A549 (cell line): ENCODE results near the gene STARD9. TPM values are rescaled to one million over a fixed set of nuclear protein-coding genes. Genes with fewer than 3 reads are reported as not detected.

Experiments used
- ATAC-seq, 2 experiments: fragments of 200-7000 bp in 1 of 2; fragments of >200 bp in 1 of 2; cut with Nextera tagmentation in 1 of 2; cut with Tn5 transposase in 1 of 2; 3 replicates each; pipeline versions ENCODE4 v1.8.0 to v1.9.1; 2018 to 2020; ENCODE audit warnings: mild to moderate bottlenecking in 1 of 2, moderate library complexity in 1 of 2
- CTCF ChIA-PET: fragments of 300-600 bp; sonication (Branson Sonifier 250); formaldehyde crosslinking; extraction: SDS; loops from one replicate; lab custom pipeline; 2021; ENCODE audit warnings: antibody characterized with exemption, inconsistent platforms; lab: Yijun Ruan, JAX
- POLR2A ChIA-PET: fragments of 350-600 bp; formaldehyde crosslinking; extraction: SDS; loops from one replicate; lab custom pipeline; 2021; ENCODE audit warnings: antibody characterized with exemption, inconsistent platforms; lab: Yijun Ruan, JAX
- DNase-seq, 2 experiments: peaks; one replicate each; pipeline versions ENCODE4 v3.0.0 to v3.0.0-alpha.2; 2011 to 2016; ENCODE audit warnings: low read depth in 1 of 2, low spot score in 1 of 2
- FAIRE-seq: peaks from 2 replicates; lab custom pipeline; 2011; peaks lifted over from hg19 to GRCh38; lab: Jason Lieb, UNC
- H3K27ac ChIP-seq, 2 experiments: fragments of >200 bp; sonication (Bioruptor Twin); formaldehyde crosslinking; 3 replicates each; pipeline ENCODE4 v1.5.1; 2016 to 2017
- H3K4me1 ChIP-seq: fragments of >200 bp; sonication (Bioruptor Twin); formaldehyde crosslinking; 3 replicates; pipeline ENCODE4 v1.6.1; 2016
- H3K4me2 ChIP-seq: fragments of >200 bp; sonication (Bioruptor Twin); formaldehyde crosslinking; 3 replicates; pipeline ENCODE4 v1.6.1; 2016
- H3K4me3 ChIP-seq: fragments of >200 bp; sonication (Bioruptor Twin); formaldehyde crosslinking; 3 replicates; pipeline ENCODE4 v1.5.1; 2016
- H3K9me3 ChIP-seq: fragments of >200 bp; sonication (Bioruptor Twin); formaldehyde crosslinking; 3 replicates; pipeline ENCODE4 v1.6.1; 2016
- ATOH8 ChIP-seq: fragments of 250-450 bp; sonication (Bioruptor Pico); IDR thresholded peaks from 2 replicates; pipeline ENCODE4 v1.5.0; 2020; ENCODE audit warnings: low read depth, mild to moderate bottlenecking, moderate library complexity
- CBX8 ChIP-seq: fragments of 200-600 bp; sonication (generic); IDR thresholded peaks from 2 replicates; pipeline ENCODE4 v1.6.1; 2016
- CEBPB ChIP-seq, 2 experiments: fragments of >200 bp in 1 of 2; sonication (Bioruptor Twin) in 1 of 2; formaldehyde crosslinking in 1 of 2; IDR thresholded peaks; 2 replicates each; pipeline ENCODE4 v1.6.1; 2012 to 2016
- CHD4 ChIP-seq: fragments of 200-600 bp; sonication (generic); IDR thresholded peaks from 2 replicates; pipeline ENCODE4 v1.6.1; 2016; ENCODE audit warnings: antibody characterized with exemption, mild to moderate bottlenecking, borderline replicate concordance
- CTCF ChIP-seq: fragments of >200 bp; sonication (Bioruptor Twin); formaldehyde crosslinking; IDR thresholded peaks from 3 replicates; pipeline ENCODE4 v1.5.1; 2016
- EHMT2 ChIP-seq: fragments of 200-600 bp; sonication (generic); IDR thresholded peaks from 2 replicates; pipeline ENCODE4 v1.6.1; 2016; ENCODE audit warnings: antibody characterized with exemption, low read depth, mild to moderate bottlenecking, moderate library complexity
- ELK1 ChIP-seq: fragments of 150-350 bp; IDR thresholded peaks from 2 replicates; pipeline ENCODE4 v1.6.1; 2014; ENCODE audit warnings: low read depth, mild to moderate bottlenecking, low read length
- FOXS1 ChIP-seq: fragments of 250-450 bp; sonication (Bioruptor Pico); IDR thresholded peaks from 2 replicates; pipeline ENCODE4 v1.5.0; 2020; ENCODE audit warnings: mild to moderate bottlenecking, moderate library complexity
- GATA3 ChIP-seq: IDR thresholded peaks from 2 replicates; pipeline ENCODE4 v1.6.1; 2012; ENCODE audit warnings: borderline replicate concordance
- HEYL ChIP-seq: fragments of 250-450 bp; sonication (Bioruptor Pico); IDR thresholded peaks from 2 replicates; pipeline ENCODE4 v1.8.0; 2021; ENCODE audit warnings: mild to moderate bottlenecking, moderate library complexity
- MYC ChIP-seq: IDR thresholded peaks from 2 replicates; pipeline ENCODE4 v1.6.1; 2012; ENCODE audit warnings: mild to moderate bottlenecking, inconsistent platforms, low read length, improper control_type of control experiment, borderline replicate concordance
- NPAS2 ChIP-seq: fragments of 250-450 bp; sonication (Bioruptor Pico); IDR thresholded peaks from 2 replicates; pipeline ENCODE4 v1.8.0; 2022; ENCODE audit warnings: mild to moderate bottlenecking, moderate library complexity, borderline replicate concordance
- POLR2A ChIP-seq: IDR thresholded peaks from 2 replicates; pipeline ENCODE4 v1.6.1; 2012; ENCODE audit warnings: mild to moderate bottlenecking, low read length
- POLR2AphosphoS2 ChIP-seq: conservative IDR thresholded peaks from 2 replicates; pipeline ENCODE4 v1.6.1; 2012; ENCODE audit warnings: low read length, improper control_type of control experiment, inconsistent platforms
- RARB ChIP-seq: fragments of 250-450 bp; sonication (Bioruptor Pico); IDR thresholded peaks from 2 replicates; pipeline ENCODE4 v1.8.0; 2021; ENCODE audit warnings: mild to moderate bottlenecking, moderate library complexity
- RCOR1 ChIP-seq: fragments of 150-350 bp; IDR thresholded peaks from 2 replicates; pipeline ENCODE4 v1.6.1; 2014; ENCODE audit warnings: antibody characterized with exemption, low read length, low read depth
- REST ChIP-seq: fragments of 200-600 bp; sonication (generic); IDR thresholded peaks from 2 replicates; pipeline ENCODE4 v1.6.1; 2016; ENCODE audit warnings: antibody characterized with exemption, mild to moderate bottlenecking, moderate library complexity
- RFX5 ChIP-seq: fragments of 450-650 bp; IDR thresholded peaks from 2 replicates; pipeline ENCODE4 v1.7.1; 2014; ENCODE audit warnings: antibody characterized with exemption, mild to moderate bottlenecking, moderate library complexity
- RNF2 ChIP-seq: fragments of 200-600 bp; sonication (generic); IDR thresholded peaks from 2 replicates; pipeline ENCODE4 v1.6.1; 2016; ENCODE audit warnings: low read depth, mild to moderate bottlenecking, antibody characterized with exemption, moderate library complexity, borderline replicate concordance
- ZC3H11A ChIP-seq: fragments of 450-650 bp; IDR thresholded peaks from 2 replicates; pipeline ENCODE4 v1.6.1; 2014; ENCODE audit warnings: antibody characterized with exemption, mild to moderate bottlenecking
- WGBS: methylation state at CpG from one replicate; pipeline ENCODE4 v1.1.6; 2017; ENCODE audit errors: missing lambda C conversion rate; 5-methylcytosine and 5-hydroxymethylcytosine counted together
- polyA plus RNA-seq, 4 experiments: library from polyadenylated mRNA; depleted of rRNA in 3 of 4; stranded (reverse); fragments of >200 nt; fragmentation: RNase III in 1 of 4; extraction: RNeasy Plus Mini Kit Qiagen cat#74134 plus additional on column Dnase treatment in 1 of 4; gene quantifications; 2 replicates in 3 of 4; 3 replicates in 1 of 4; pipeline ENCODE4 v1.2.3, GENCODE V29; 2011 to 2017

The STARD9 gene
- polyA plus RNA-seq, 2 of the 4 experiments (the other 2 are of a cell fraction), result 1.2 TPM

- POLR2A ChIA-PET, result no interaction called here
- WGBS, result 97% methylated on average over 18 of the region's 19 CpGs
- no peak for ATAC-seq
- H3K4me2 ChIP-seq, result peak overlapping the region; percentile 97
- DNase-seq, result no peak
- no peak for FAIRE-seq
- peaks cover 10% of the 10 kb centered on the region for H3K4me1 ChIP-seq
- H3K27ac ChIP-seq, result peak overlapping the region in 1 of 2 experiments; percentile 92; a peak in 4 of 6 replicates
- TF ChIP-seq MYC (no peak), REST (no peak), NPAS2 (no peak), ATOH8 (CRISPR knock-in tag) (no peak), RCOR1 (no peak), CTCF (no peak), HEYL (CRISPR knock-in tag) (no peak), ZC3H11A (no peak), EHMT2 (no peak), CBX8 (no peak), ELK1 (no peak), CEBPB (IDR thresholded peaks at IDR 0.05) (no peak), CHD4 (no peak), FOXS1 (CRISPR knock-in tag) (no peak), RARB (CRISPR knock-in tag) (no peak), POLR2AphosphoS2 (no peak), GATA3 (no peak), RNF2 (no peak), RFX5 (no peak), POLR2A (no peak)
- CTCF ChIA-PET, result interaction anchor here (1.0 to 3.8 kb wide), 3 partner anchors 20 to 191 kb away, joined by 3 to 39 read pairs (median 4); no protein-coding TSS in a partner anchor
- no peaks in the 10 kb centered on the region for H3K9me3 ChIP-seq
- H3K4me3 ChIP-seq, result peak overlapping the region; percentile 99
Measured at GRCh38 chr15:42735382-42736165, 160.2 kb downstream of the STARD9 start.
